Nucleus accumbens (tissue), 56 donors: ENCODE measurements around the gene ANKDD1B.
A peak's percentile ranks its signal among the peaks of the same experiment; 100 is the strongest.

Experiments
- DNase-seq, 56 donors: peaks; one replicate each; lab custom pipeline; 2025; lab: John Stamatoyannopoulos, UW

Gene ANKDD1B

DNA sequence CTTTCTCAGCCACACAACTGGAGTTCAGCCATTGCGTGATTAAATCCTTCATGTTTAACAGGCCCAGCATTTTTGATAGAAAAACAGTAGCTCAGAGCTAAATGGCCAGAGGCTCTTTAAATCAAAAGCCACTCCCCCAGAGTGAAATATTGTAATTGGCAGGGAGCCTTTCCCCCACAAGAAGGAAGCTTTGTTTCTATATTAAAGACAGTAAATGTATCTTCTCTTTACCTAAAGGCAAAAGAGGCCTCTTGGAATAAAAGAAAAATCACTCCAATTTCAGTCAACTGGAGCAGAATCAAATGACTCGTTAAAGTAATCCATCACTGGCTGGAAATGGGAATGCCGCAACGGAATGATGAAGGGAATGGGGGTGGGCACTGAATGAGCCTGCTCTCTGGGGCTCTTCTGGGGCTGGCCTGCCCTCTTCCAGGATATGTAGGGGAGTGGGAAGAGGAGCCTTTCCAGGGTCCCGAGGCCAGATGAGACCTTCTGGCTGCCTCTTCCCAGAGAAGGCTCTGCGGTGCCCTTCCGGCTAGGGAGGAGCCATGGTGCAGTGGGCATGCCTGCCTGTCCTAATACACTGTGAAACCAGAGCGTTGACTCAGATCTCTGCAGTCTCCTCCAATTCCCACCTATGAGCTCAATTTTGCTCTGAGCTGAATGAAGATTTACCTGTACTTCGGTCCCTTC is 45.2 kb downstream of the ANKDD1B start:
- peak in 27 of 56 donors; percentile 2 to 44 (median 24) for DNase-seq

DNA sequence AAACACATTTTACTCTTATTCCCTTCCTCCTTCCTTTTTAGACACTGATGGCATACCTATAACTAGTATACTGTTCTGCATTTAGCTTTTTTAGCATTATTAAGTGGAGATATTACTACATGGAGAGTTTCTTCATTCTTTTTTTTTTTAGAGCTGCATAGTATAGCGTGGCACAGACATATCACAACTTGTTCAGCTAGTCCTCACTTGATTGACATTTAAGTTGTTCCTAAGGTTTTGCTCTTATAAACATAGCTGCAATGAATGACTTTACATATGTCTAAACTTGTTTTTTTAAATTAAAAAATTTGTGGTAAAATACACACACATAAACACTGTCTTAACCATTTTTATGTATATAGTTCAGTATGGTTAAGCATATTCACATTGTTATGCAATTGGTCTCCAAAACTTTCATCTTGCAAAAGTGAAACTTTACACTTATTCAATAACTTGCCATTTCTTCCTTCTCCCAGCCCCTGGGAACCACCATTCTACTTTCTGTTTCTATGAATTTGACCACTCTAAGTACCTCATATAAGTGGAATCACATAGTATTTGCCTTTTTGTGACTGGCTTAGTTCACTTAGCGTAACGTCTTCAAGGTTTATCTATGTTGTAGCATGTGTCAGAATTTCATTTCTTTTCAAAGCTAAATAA is 48.7 kb downstream of the ANKDD1B start:
- DNase-seq: no peak

DNA sequence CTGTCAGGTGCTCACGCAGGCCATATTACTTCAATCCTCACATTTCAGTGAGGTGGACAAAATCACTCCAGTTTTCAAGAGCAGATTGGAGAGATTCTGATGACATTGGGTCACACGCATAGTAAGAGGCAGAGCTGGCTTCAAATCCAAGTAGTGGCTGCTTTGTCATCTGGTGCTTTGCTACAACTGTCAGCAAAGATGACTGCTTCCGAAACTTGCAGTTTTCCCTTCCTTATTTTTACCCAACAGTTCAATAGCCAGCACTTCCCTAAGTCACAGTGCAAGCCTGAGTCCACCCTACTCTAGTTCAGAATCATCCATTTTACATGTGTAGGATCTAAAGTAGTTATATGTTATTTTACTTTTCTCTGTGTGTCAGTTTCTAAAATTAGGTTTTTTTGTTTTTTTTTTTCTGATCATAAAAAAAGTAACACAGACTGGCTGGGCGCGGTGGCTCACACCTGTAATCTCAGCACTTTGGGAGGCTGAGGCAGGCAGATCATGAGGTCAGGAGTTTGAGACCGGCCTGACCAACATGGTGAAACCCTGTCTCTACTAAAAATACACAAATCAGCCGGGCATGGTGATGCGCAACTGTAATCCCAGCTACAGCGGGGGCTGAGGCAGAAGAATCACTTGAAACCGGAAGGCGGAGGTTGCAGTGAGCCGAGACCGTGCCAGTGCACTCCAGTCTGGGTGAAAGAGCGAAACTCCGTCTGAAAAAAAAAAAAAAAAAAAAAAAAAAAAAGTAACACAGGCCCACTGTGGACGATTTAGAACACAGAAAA is 49.6 kb downstream of the ANKDD1B start:
- peak in 1 of 56 donors; percentile 12 for DNase-seq

DNA sequence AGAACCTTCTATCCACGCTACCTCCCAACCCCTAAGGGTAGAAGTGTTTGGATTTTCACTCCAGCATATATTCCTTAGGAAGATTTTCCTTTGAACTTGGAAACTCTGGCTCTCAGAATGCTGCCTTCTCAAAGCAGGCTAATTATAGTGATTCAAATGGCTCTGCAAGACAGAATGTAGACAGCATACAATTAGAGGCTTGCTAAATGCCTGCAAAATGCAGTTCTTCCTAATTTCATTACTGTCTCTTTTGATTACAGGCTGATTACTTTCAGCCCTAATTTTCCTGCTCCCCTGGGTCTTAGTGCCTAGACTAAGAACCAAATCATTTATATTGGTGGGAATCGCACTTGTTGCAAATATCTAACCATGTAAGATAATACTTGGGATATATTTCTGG is 50.8 kb downstream of the ANKDD1B start:
- DNase-seq: no peak

DNA sequence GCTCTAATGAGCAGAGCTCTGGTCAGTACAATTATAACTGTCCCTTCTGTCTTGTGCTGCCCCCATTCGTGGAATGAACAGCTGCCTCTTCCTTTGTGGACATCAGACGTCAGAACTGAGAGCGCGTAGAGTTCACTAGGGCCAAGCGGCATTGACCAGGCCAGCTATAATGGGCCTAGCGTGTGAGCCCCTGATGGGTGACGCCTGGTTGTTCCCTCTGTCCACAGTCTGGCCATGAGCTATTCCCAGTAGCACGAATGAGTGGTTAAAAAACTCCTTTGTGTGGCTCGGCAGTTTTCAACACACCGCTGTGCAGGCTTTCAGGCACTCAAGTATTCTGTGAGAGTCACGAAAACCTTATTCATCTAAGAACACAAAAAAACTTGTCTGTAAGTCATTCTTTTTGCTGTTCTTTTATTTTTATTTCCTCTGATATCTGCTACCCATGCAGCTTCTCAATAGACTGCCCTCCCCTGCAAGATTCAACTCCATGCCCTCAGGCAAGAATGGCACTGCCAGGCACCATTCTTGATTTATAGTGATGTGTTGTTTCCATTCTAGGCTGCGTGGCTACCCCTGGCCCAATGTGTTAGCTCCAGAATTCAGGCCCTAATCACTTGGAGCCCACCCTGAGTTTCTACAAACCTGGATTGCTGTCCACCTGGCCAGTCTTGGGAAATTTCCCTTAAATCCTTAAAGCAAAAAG is 52.5 kb downstream of the ANKDD1B start:
- peak in 7 of 56 donors; percentile 10 to 45 (median 18) for DNase-seq

DNA sequence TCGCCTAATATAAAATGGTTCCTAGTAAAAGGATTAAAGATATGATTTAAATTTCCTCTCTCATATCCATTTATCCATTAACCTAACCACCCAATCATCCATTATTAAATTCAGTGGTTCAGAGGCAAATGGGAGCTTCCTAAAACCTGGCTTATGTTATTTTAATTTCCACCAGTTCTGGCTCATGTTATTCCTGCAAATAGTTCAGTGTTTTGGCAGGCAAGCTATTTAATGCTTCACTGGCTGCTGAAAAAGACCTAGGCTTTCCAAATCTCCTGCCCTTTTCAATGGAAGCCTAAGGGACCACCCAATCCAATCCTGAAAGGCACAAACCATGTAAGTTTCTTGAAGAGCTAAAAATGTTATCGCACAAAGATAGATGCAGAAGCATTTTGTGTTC is 53.7 kb downstream of the ANKDD1B start:
- no peak for DNase-seq

DNA sequence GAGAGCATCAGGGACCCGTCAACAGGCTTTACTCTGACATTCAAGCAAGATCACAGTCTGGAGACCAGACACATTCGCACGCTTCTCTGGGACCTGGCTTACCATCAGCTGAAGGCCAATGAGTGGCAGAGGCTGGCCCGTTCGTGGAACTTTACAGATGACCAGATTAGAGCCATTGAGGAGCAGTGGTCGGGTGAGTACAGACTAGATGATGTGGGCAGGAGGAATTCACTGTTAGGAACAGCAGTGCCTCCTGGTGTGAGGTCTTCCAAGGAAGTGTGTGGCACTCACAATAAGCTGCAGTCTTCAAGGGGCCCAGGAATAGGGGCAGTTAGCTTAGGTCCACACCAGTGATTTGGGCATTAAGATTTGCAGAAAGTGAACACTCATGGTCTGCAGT is 55.5 kb downstream of the ANKDD1B start:
- DNase-seq: no peak

DNA sequence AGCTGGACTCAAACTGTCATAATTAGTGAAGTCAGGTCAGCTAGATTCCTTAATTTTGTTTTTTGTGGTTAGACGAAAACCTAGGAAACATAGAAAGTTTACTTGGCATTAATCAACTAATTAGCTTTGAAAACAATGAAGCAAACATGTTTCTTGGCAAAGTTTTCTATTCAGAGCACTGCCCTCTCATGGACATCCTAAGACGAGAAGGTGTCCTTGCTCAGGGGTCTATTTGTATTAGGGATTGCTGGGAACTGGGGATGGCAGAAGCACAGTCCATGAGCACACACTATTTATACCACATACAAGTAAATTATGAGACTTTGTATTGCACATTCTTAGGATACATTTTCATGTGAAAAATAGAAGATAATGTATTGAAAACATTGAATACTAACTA is 56.3 kb downstream of the ANKDD1B start:
- no peak for DNase-seq

DNA sequence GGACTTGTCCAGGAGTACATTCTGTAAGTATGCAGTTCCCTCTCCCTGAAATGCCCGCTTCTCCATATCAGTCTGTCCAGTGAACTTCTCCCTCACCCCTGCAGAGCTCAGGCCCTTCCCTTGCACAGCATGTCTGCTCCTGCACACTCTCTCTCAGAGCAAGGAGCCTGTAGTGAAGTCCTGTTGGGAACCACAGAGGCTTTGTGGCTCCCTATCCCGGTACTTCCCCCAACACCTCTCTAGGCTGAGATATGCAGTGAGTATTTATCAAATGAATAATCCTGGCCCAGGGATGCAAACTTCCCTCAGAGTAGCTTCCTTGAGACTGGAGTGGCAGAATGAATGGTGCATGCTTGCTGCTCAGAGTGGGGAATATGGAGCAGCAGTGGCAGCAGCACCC is 57.2 kb downstream of the ANKDD1B start:
- DNase-seq: no peak

DNA sequence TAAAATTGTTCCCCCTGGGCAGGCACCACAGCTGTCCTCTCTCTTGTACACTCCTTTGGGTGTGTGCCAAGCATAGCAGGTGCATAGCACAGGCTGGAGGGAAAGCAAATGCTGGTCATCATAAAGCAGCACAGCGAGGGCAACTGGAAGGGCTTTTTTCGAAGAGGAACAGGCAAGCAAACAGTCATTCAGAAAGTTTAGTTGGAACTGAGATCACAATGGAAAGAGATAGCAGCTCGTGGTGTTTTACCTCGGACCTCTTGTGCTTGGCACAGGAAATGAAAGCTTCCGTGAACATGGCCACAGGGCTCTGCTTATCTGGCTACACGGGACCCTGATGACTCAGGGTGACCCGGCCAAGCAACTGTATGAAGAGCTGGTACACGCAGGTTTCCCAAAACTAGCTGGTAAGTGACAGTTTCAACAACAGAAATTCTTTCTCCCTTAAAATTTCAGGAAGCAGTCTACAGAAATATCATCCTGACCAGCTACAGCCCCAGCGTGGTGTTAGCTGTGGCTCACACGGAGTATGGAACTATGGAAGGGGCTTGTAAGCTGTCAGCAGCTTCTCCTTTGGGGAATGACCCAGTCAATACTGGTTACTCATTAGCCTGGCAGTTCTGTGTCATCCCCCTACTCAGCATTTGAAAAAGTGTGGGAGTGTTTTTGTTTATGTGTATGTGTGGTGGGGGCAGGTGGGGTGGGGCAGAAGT is 57.9 kb downstream of the ANKDD1B start:
- no peak for DNase-seq

DNA sequence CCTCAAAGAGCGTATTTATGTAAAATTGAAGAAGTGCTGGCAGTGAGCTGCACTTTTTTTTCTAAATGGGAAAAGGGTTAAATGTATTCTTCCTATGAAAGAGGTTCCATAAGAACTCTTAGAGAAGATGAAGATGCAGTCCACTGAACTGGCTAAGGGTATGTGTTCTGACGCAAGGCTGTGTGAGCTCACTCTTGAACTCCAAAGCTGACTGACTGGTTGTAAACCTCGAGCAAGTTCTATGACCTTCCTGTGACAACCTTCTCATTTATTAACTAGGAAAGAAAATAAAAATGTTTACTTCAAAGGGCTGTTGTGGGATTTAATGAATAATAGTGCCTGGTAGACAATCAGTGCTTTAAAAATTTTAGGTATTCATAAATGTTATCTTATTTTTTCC is 59.3 kb downstream of the ANKDD1B start:
- no peak for DNase-seq

DNA sequence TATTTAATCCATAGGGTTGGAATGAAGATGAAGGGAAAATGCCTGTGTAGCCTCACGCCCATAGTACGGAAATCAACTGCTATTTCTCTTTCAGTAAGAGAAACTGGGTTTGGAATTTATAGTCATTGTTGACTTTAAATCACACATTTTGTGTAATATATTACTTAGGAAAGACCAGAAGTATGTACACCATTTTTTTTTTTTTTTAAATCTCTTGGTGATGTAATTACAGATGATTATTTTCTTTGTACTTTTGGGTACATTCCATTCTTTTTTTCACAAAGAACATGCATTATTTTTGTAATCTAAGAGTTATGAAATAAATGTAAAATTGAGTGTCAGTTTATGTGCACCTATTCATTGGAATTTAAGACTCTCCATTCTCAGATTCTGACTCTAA is 60.3 kb downstream of the ANKDD1B start:
- no peak for DNase-seq

DNA sequence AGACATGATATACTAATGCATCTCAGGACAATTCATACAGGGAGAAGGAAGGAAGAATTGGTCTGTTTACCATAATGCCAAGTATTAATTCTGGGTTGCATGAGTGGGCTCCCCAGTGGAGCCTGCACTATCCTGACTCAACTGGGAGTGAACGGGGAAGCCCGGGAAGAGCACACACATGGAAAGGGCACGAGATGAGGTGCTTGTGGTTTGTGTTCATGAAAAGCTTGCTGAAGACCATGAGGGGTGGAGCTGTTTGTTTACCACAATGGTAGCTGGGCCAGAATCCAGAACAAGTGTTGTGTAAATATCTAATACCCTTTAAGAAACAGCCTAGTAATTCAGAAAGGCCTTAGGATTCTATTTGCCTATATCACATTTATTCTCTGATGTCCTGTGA is 61.4 kb downstream of the ANKDD1B start:
- no peak for DNase-seq

DNA sequence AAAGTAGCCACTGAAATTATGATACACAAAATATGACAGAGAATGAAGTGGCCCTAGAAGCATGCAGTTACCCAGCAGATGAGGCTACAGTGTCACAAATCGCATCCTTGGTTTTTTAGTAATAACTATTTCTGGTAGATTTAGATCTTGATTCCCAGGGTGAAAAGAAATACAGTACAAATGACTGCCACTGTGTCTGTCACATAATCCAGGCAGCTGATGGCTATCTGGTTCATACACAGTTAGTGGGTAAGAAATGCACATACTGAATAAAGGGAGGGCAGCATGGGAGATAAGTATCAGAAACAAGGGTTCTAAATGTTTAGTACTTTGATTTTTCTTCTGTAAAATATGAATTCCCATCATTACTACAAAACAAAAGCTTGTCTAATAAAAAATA is 64.5 kb downstream of the ANKDD1B start:
- no peak for DNase-seq

DNA sequence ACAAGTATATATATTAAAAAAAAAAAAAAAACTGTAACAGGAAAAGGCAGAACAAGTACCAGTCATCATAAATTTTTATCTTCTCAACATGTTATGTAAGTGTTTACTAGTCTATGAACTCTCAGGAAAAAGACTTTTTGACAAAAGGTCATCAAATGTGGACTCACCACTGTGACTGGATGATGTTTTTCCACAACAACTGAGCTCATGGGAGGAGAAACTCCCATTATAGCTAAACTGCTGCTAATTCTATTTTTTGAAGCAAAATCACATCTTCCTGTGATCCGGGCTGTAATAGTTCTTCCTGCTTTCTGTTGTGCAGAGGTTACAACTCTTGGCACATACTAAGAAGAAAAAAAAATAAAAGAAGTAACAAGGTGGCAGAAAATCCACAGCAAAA is 66.4 kb downstream of the ANKDD1B start:
- DNase-seq: no peak

DNA sequence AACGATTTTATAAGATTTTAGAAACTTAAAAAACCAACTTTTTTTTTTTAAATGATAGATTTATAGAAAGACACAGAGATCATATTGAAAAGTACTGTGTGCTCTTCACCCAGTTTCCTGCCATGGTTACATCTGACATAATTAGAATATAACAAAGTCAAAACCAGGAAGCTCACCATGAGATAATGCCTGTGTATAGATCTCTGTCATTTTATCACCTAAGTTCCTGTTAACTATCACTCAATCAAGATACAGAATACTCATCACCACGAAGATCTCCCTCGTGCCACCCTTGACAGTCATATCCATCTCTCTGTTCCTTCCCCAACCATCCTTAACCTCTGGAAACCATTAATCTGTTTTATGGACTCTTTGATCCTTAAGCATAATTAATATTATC is 66.9 kb downstream of the ANKDD1B start:
- DNase-seq: no peak

DNA sequence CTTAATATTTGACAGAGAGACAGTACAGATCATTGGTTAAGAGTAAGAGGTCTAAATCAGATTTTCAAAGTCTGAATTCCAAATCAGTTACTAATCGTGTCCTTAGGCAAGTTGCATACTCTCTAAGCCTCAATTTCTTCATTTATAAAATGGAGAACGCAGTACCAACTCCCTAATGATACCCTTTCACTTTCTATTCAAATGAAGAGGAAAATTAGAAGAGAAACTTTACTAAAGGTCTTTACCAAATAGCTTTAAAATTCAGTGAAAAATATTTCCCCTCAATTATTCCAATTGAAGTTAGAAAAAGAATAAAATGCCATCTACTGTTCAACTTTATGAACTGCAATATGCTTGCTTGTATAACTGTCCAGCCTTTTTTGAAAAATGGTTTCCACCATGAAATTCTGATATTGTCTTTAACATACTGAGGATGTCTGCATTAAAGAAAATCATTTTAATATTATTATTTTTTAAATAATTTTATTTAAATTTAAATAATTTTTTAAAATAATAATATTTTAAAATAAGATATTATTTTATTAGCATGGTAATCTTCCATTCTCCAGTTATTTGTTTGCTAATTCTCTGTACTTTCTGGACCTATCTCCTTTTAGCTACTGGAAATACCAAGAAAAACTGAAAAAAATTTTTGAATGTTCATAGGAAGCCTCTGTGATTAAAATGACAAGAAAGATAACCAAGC is 70.0 kb downstream of the ANKDD1B start:
- no peak for DNase-seq

DNA sequence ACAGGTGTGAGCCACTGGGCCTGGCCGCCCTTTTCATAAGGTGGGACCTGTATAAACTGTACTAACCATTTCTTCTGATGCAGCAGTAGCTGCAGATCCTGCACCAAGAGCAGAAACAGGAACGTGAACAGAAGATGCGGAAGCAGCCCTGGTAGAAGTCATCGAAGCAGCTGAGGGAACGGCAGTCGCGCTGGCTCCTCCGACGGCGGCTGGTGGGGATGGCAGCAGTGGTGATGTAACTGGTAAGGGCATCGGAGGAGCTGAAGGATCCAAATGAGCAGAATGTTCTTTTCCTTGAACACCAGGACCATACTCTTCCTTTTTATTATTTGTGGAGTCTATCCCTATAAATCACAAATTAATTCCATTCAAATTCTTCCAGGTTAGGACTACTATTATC is 73.9 kb downstream of the ANKDD1B start:
- no peak for DNase-seq

DNA sequence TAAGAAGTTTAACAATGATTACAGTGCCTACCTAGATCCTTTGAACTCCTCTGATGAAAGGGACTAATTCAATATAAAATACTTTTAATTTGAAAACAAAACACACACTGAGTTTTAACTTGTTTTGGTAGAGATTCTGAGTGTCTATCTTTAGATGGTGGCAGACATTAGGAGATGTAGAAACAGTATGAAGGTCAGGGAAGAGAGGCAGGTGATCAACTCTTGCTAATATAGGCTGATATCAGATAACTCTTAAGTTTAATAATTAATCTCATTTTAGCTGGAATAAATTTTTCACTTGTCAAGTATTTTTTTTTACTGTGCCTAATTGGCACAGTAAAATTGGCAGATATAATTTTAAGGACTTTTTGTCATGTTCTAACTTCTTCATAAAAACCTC is 75.2 kb downstream of the ANKDD1B start:
- no peak for DNase-seq

DNA sequence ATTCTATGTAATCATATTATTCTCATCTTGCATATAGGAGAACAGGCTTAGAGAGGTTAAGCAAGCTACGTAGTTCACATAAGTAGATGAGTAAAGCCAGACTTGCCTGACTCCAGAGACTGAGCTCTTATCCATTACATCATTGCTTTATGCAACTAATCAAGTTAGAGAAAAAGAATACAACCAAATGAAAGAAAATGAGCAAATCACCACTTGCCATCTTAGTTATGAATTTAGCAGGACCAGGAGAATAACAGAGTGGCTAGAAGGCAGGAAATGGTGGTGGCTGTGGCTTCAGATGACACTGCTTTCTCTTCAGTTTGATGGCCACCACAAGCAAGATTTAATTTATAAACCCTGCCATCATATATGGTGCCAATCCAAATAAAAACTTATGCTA is 79.4 kb downstream of the ANKDD1B start:
- no peak for DNase-seq
